Liver (tissue), 9 donors: Measurements from ENCODE around the gene ABHD5. TPM values are rescaled to one million over a fixed set of nuclear protein-coding genes. Genes with fewer than 3 reads are reported as not detected.

Source experiments
- DNase-seq: peaks from one replicate; pipeline ENCODE4 v3.0.0-alpha.2; 2017; ENCODE audit warnings: low spot score
- H3K27ac ChIP-seq, 2 donors: one replicate each; pipeline ENCODE4 v1.7.0; 2013; ENCODE audit warnings: inconsistent platforms in 2 of 2, low read length in 2 of 2, control low read depth in 1 of 2, low read depth in 1 of 2, mild to moderate bottlenecking in 1 of 2
- H3K27me3 ChIP-seq, 4 donors: one replicate each; pipeline versions ENCODE4 v1.6.1 to v1.7.0; 2013; ENCODE audit warnings: low read length in 3 of 4, inconsistent platforms in 1 of 4, mild to moderate bottlenecking in 1 of 4, moderate library complexity in 1 of 4; ENCODE audit not compliant: control insufficient read depth in 4 of 4, insufficient read depth in 4 of 4
- H3K36me3 ChIP-seq, 4 donors: one replicate each; pipeline versions ENCODE4 v1.6.1 to v1.7.0; 2013; ENCODE audit warnings: low read length in 3 of 4, mild to moderate bottlenecking in 3 of 4, low read depth in 1 of 4, moderate library complexity in 1 of 4; ENCODE audit not compliant: control insufficient read depth in 4 of 4, insufficient read depth in 3 of 4
- H3K4me1 ChIP-seq, 4 donors: one replicate each; pipeline versions ENCODE4 v1.6.1 to v1.7.0; 2013; ENCODE audit warnings: low read length in 3 of 4, mild to moderate bottlenecking in 3 of 4, moderate library complexity in 1 of 4; ENCODE audit not compliant: control insufficient read depth in 4 of 4, insufficient read depth in 4 of 4
- H3K4me3 ChIP-seq, 3 donors: one replicate each; pipeline versions ENCODE4 v1.6.1 to v1.7.0; 2013; ENCODE audit warnings: low read length in 3 of 3, control low read depth in 1 of 3, low read depth in 1 of 3, mild to moderate bottlenecking in 1 of 3
- H3K9ac ChIP-seq, 2 donors: one replicate each; pipeline ENCODE4 v1.7.0; 2013; ENCODE audit warnings: low read length in 2 of 2, mild to moderate bottlenecking in 2 of 2, moderate library complexity in 2 of 2, control low read depth in 1 of 2, low read depth in 1 of 2
- H3K9me3 ChIP-seq, 4 donors: one replicate each; pipeline versions ENCODE4 v1.6.1 to v1.7.0; 2013; ENCODE audit warnings: low read length in 3 of 4; ENCODE audit not compliant: control insufficient read depth in 4 of 4
- ATF3 ChIP-seq: IDR thresholded peaks from 2 replicates; pipeline ENCODE4 v1.6.1; 2016; ENCODE audit warnings: antibody characterized with exemption
- CTCF ChIP-seq: fragments of 150-350 bp; IDR thresholded peaks from 2 replicates; pipeline ENCODE4 v1.5.1; 2017; ENCODE audit warnings: improper control_type of control experiment, low read depth, low read length; ENCODE audit not compliant: missing input control
- EGR1 ChIP-seq, 2 donors: IDR thresholded peaks; 2 replicates each; pipeline ENCODE4 v1.6.1; 2016 to 2018; ENCODE audit warnings: antibody characterized with exemption in 2 of 2, low read depth in 2 of 2
- FOXA1 ChIP-seq: IDR thresholded peaks from 2 replicates; pipeline ENCODE4 v1.6.1; 2016; ENCODE audit warnings: antibody characterized with exemption
- FOXA2 ChIP-seq: IDR thresholded peaks from 2 replicates; pipeline ENCODE4 v1.6.1; 2016; ENCODE audit warnings: antibody characterized with exemption
- GABPA ChIP-seq, 2 donors: IDR thresholded peaks in 1 of 2; conservative IDR thresholded peaks in 1 of 2; 2 replicates each; pipeline ENCODE4 v1.6.1; 2016; ENCODE audit warnings: antibody characterized with exemption in 2 of 2, mild to moderate bottlenecking in 1 of 2, moderate library complexity in 1 of 2
- HNF4A ChIP-seq, 2 donors: conservative IDR thresholded peaks; 2 replicates each; pipeline ENCODE4 v1.6.1; 2016; ENCODE audit warnings: antibody characterized with exemption in 2 of 2, mild to moderate bottlenecking in 2 of 2
- HNF4G ChIP-seq: IDR thresholded peaks from 2 replicates; pipeline ENCODE4 v1.6.1; 2016; ENCODE audit warnings: antibody characterized with exemption
- JUND ChIP-seq, 2 donors: IDR thresholded peaks; 2 replicates each; pipeline ENCODE4 v1.6.1; 2016; ENCODE audit warnings: antibody characterized with exemption in 2 of 2
- MAX ChIP-seq: IDR thresholded peaks from 2 replicates; pipeline ENCODE4 v1.6.1; 2016; ENCODE audit warnings: antibody characterized with exemption
- NR2F2 ChIP-seq: IDR thresholded peaks from 2 replicates; pipeline ENCODE4 v1.6.1; 2016; ENCODE audit warnings: antibody characterized with exemption
- RAD21 ChIP-seq, 2 donors: IDR thresholded peaks; 2 replicates each; pipeline ENCODE4 v1.6.1; 2016; ENCODE audit warnings: antibody characterized with exemption in 2 of 2, mild to moderate bottlenecking in 2 of 2
- RXRA ChIP-seq, 2 donors: IDR thresholded peaks; 2 replicates each; pipeline ENCODE4 v1.6.1; 2017 to 2018; ENCODE audit warnings: antibody characterized with exemption in 2 of 2, mild to moderate bottlenecking in 1 of 2
- SP1 ChIP-seq: IDR thresholded peaks from 2 replicates; pipeline ENCODE4 v1.6.1; 2018; ENCODE audit warnings: antibody characterized with exemption, mild to moderate bottlenecking
- TAF1 ChIP-seq: conservative IDR thresholded peaks from 2 replicates; pipeline ENCODE4 v1.6.1; 2016; ENCODE audit warnings: antibody characterized with exemption, mild to moderate bottlenecking
- YY1 ChIP-seq: IDR thresholded peaks from 2 replicates; pipeline ENCODE4 v1.6.1; 2016; ENCODE audit warnings: antibody characterized with exemption, mild to moderate bottlenecking
- ZBTB33 ChIP-seq: IDR thresholded peaks from 2 replicates; pipeline ENCODE4 v1.6.1; 2016; ENCODE audit warnings: antibody characterized with exemption
- WGBS: extraction: QIAGEN DNeasy Blood & Tissue Kit; methylation state at CpG from one replicate; pipeline ENCODE4 v1.1.7; 2013; 5-methylcytosine and 5-hydroxymethylcytosine counted together
- polyA plus RNA-seq, 2 donors: library from polyadenylated mRNA; stranded (reverse) in 1 of 2; unstranded in 1 of 2; fragments of 200-250 nt in 1 of 2; fragments of >200 nt in 1 of 2; fragmentation: Nextera tagmentation in 1 of 2; extraction: Ambion mirVana in 1 of 2; gene quantifications; one replicate each; pipeline versions ENCODE4 v1.2.1 to v1.2.3, GENCODE V29; 2013 to 2015
- total RNA-seq, 2 donors: library from RNA; depleted of rRNA; stranded (reverse); fragments of >200 nt; gene quantifications; one replicate each; pipeline ENCODE4 v1.2.3, GENCODE V29; 2014
- donor health status: healthy.
- donor health status: healthy.
- donor health status: healthy.
- donor health status: healthy.
- donor health status: healthy.

ABHD5 gene
- total and polyA plus RNA-seq, 4 donors: 9.2 to 25.8 (median 16.1) TPM

- Histone ChIP-seq H3K4me1 (peaks cover 3 to 22% (median 17%) of the 10 kb centered on the region in 4 donors), H3K27ac (no peak overlapping the region), H3K36me3 (peaks cover 0 to 3% (median 0%) of the 10 kb centered on the region in 4 donors), H3K27me3 (no peaks in the 10 kb centered on the region), H3K4me3 (no peak overlapping the region), H3K9me3 (no peaks in the 10 kb centered on the region), H3K9ac (no peak overlapping the region)
- TF ChIP-seq RXRA (IDR thresholded peaks at IDR 0.05) (no peak), HNF4G (no peak), HNF4A (conservative IDR thresholded peaks at IDR 0.05) (peak in 1 of 2 donors; percentile 20)
- WGBS: 87% methylated on average over 4 of the region's 4 CpGs
- DNase-seq: no peak
Measured at GRCh38 chr3:43735618-43736017, 44.9 kb downstream of the ABHD5 start.

GRCh38 chr3:43736558-43737440, 46.1 kb downstream of the ABHD5 start:
- Histone ChIP-seq H3K9ac (no peak overlapping the region), H3K4me3 (no peak overlapping the region), H3K9me3 (no peaks in the 10 kb centered on the region), H3K27me3 (no peaks in the 10 kb centered on the region), H3K4me1 (peaks cover 3 to 22% (median 17%) of the 10 kb centered on the region in 4 donors), H3K27ac (peak overlapping the region in 1 of 2 donors; percentile 36), H3K36me3 (peaks cover 0 to 3% (median 0%) of the 10 kb centered on the region in 4 donors)
- TF ChIP-seq HNF4A (conservative IDR thresholded peaks at IDR 0.05) (peak; percentile 94 to 95), RXRA (IDR thresholded peaks at IDR 0.05) (peak; percentile 87 to 90), ATF3 (no peak), HNF4G (peak; percentile 80), RAD21 (IDR thresholded peaks at IDR 0.05) (peak in 1 of 2 donors; percentile 15), TAF1 (no peak), SP1 (peak; percentile 61), YY1 (no peak), MAX (no peak), FOXA2 (no peak), JUND (IDR thresholded peaks at IDR 0.05) (peak; percentile 25 to 38)
- 58% methylated on average over 8 of the region's 8 CpGs for WGBS
- DNase-seq: no peak

GRCh38 chr3:43738305-43738704, 47.6 kb downstream of the ABHD5 start:
- Histone ChIP-seq H3K27me3 (no peaks in the 10 kb centered on the region), H3K4me1 (peaks cover 4 to 28% (median 18%) of the 10 kb centered on the region in 4 donors), H3K27ac (peak overlapping the region in 1 of 2 donors; percentile 7), H3K9ac (no peak overlapping the region), H3K36me3 (peaks cover 0 to 3% (median 0%) of the 10 kb centered on the region in 4 donors), H3K9me3 (no peaks in the 10 kb centered on the region), H3K4me3 (no peak overlapping the region)
- 59% methylated on average over 2 of the region's 2 CpGs for WGBS
- DNase-seq: no peak
- TF ChIP-seq NR2F2 (no peak), RAD21 (IDR thresholded peaks at IDR 0.05) (peak; percentile 46), ATF3 (peak; percentile 45), RXRA (IDR thresholded peaks at IDR 0.05) (peak; percentile 52 to 71), GABPA (IDR thresholded peaks at IDR 0.05 in 1 of 2, conservative IDR thresholded peaks at IDR 0.05 in 1 of 2) (no peak), HNF4G (peak; percentile 17), YY1 (peak; percentile 73), HNF4A (conservative IDR thresholded peaks at IDR 0.05) (peak; percentile 59 to 75), CTCF (peak; percentile 16), FOXA2 (peak; percentile 11), SP1 (peak; percentile 48), EGR1 (IDR thresholded peaks at IDR 0.05; ENCODE audit: low read depth in 2 of 2) (no peak), JUND (IDR thresholded peaks at IDR 0.05) (peak in 1 of 2 donors; percentile 12), FOXA1 (no peak), ZBTB33 (no peak)
